ENCODE results near the gene NLGN1.

The NLGN1 gene

GRCh38 chr3:174247687-174248152, 850.2 kb downstream of the NLGN1 start:
- no peak for DNase-seq

- no peak for DNase-seq
Measured at GRCh38 chr3:174251681-174252080, 854.1 kb downstream of the NLGN1 start.

GRCh38 chr3:174253196-174253823, 855.8 kb downstream of the NLGN1 start:
- no peak for DNase-seq

- no peak for DNase-seq
Measured at GRCh38 chr3:174253940-174254339, 856.4 kb downstream of the NLGN1 start.

- no peak for DNase-seq
Measured at GRCh38 chr3:174255454-174255853, 857.9 kb downstream of the NLGN1 start.

- no peak for DNase-seq
Measured at GRCh38 chr3:174266476-174266875, 868.9 kb downstream of the NLGN1 start.

- DNase-seq: no peak
Measured at GRCh38 chr3:174268061-174268460, 870.5 kb downstream of the NLGN1 start.

- no peak for DNase-seq
Measured at GRCh38 chr3:174268586-174268985, 871.0 kb downstream of the NLGN1 start.

GRCh38 chr3:174270841-174271240, 873.3 kb downstream of the NLGN1 start:
- DNase-seq: no peak

GRCh38 chr3:174275336-174275735, 877.8 kb downstream of the NLGN1 start:
- no peak for DNase-seq

GRCh38 chr3:174276826-174277225, 879.3 kb downstream of the NLGN1 start:
- no peak for DNase-seq

- no peak for DNase-seq
Measured at GRCh38 chr3:174278094-174278493, 880.5 kb downstream of the NLGN1 start.

GRCh38 chr3:174280186-174280585, 882.6 kb downstream of the NLGN1 start:
- no peak for DNase-seq

GRCh38 chr3:174285242-174285864, 887.8 kb downstream of the NLGN1 start:
- no peak for DNase-seq

GRCh38 chr3:174287705-174288104, 890.2 kb downstream of the NLGN1 start:
- DNase-seq: no peak

GRCh38 chr3:174294616-174295015, 897.1 kb downstream of the NLGN1 start:
- no peak for DNase-seq

GRCh38 chr3:174295306-174296092, 898.0 kb downstream of the NLGN1 start:
- no peak for DNase-seq

- DNase-seq: no peak
Measured at GRCh38 chr3:174302746-174303315, 905.3 kb downstream of the NLGN1 start.

GRCh38 chr3:174303907-174304560, 906.5 kb downstream of the NLGN1 start:
- DNase-seq: no peak

- DNase-seq: no peak
Measured at GRCh38 chr3:174308736-174309135, 911.2 kb downstream of the NLGN1 start.

GRCh38 chr3:174310475-174310983, 913.0 kb downstream of the NLGN1 start:
- DNase-seq: no peak

GRCh38 chr3:174315225-174315624, 917.7 kb downstream of the NLGN1 start:
- DNase-seq: no peak

- no peak for DNase-seq
Measured at GRCh38 chr3:174317005-174317404, 919.5 kb downstream of the NLGN1 start.

All from hematopoietic multipotent progenitor cell treated with erythropoietin and hydrocortisone succinate and interleukin-3 and kit ligand, for 4 days (in vitro differentiated cells).